ENCODE measurements around the gene PCNX4.

The PCNX4 gene

GRCh38 chr14:60079723-60080122, 12.0 kb upstream of the PCNX4 start:
- no peak for DNase-seq (ENCODE audit: extremely low read depth, low read depth)
- peak; percentile 7 for TF ChIP-seq CTCF (IDR thresholded peaks at IDR 0.05; ENCODE audit: low read depth, low read length, missing control alignments)
- H3K4me3 ChIP-seq (replicated peaks; ENCODE audit: low read depth, low read length) = no peak overlapping the region

- no peak for TF ChIP-seq CTCF (IDR thresholded peaks at IDR 0.05; ENCODE audit: low read depth, low read length, missing control alignments)
- DNase-seq (ENCODE audit: extremely low read depth, low read depth) = no peak
- no peak overlapping the region for H3K4me3 ChIP-seq (replicated peaks; ENCODE audit: low read depth, low read length)
These were observed 6.6 kb upstream of the PCNX4 start for GRCh38 chr14:60085085-60085484.

- no peak for DNase-seq (ENCODE audit: extremely low read depth, low read depth)
- H3K4me3 ChIP-seq (replicated peaks; ENCODE audit: low read depth, low read length) = no peak overlapping the region
- TF ChIP-seq CTCF (IDR thresholded peaks at IDR 0.05; ENCODE audit: low read depth, low read length, missing control alignments) = no peak
These were observed 6.0 kb upstream of the PCNX4 start for GRCh38 chr14:60085693-60086092.

GRCh38 chr14:60087668-60088067, 4.1 kb upstream of the PCNX4 start:
- H3K4me3 ChIP-seq (replicated peaks; ENCODE audit: low read depth, low read length) = no peak overlapping the region
- no peak for DNase-seq (ENCODE audit: extremely low read depth, low read depth)
- TF ChIP-seq CTCF (IDR thresholded peaks at IDR 0.05; ENCODE audit: low read depth, low read length, missing control alignments) = no peak

- no peak overlapping the region for H3K4me3 ChIP-seq (replicated peaks; ENCODE audit: low read depth, low read length)
- TF ChIP-seq CTCF (IDR thresholded peaks at IDR 0.05; ENCODE audit: low read depth, low read length, missing control alignments) = no peak
- no peak for DNase-seq (ENCODE audit: extremely low read depth, low read depth)
These were observed 2.5 kb upstream of the PCNX4 start for GRCh38 chr14:60089221-60089620.

GRCh38 chr14:60090864-60091519, 731 bp upstream of the PCNX4 start:
- peak overlapping the region; percentile 82 for H3K4me3 ChIP-seq (replicated peaks; ENCODE audit: low read depth, low read length)
- DNase-seq (ENCODE audit: extremely low read depth, low read depth) = peak; percentile 35
- no peak for TF ChIP-seq CTCF (IDR thresholded peaks at IDR 0.05; ENCODE audit: low read depth, low read length, missing control alignments)

- H3K4me3 ChIP-seq (replicated peaks; ENCODE audit: low read depth, low read length) = peak overlapping the region; percentile 82
- no peak for TF ChIP-seq CTCF (IDR thresholded peaks at IDR 0.05; ENCODE audit: low read depth, low read length, missing control alignments)
- DNase-seq (ENCODE audit: extremely low read depth, low read depth) = no peak
These were observed 800 bp downstream of the PCNX4 start for GRCh38 chr14:60092526-60092920.
